NCI-H526 (cell line): ENCODE data around the gene ZMPSTE24.
"Not testable (repeated sequence)": the region's sequence is repeated elsewhere in the genome, so short reads cannot be mapped to it uniquely, and the experiment has no call there.

Experiments used
- DNase-seq, 2 experiments: peaks; one replicate each; lab custom pipeline; 2025; lab: John Stamatoyannopoulos, UW

ZMPSTE24 gene

DNA sequence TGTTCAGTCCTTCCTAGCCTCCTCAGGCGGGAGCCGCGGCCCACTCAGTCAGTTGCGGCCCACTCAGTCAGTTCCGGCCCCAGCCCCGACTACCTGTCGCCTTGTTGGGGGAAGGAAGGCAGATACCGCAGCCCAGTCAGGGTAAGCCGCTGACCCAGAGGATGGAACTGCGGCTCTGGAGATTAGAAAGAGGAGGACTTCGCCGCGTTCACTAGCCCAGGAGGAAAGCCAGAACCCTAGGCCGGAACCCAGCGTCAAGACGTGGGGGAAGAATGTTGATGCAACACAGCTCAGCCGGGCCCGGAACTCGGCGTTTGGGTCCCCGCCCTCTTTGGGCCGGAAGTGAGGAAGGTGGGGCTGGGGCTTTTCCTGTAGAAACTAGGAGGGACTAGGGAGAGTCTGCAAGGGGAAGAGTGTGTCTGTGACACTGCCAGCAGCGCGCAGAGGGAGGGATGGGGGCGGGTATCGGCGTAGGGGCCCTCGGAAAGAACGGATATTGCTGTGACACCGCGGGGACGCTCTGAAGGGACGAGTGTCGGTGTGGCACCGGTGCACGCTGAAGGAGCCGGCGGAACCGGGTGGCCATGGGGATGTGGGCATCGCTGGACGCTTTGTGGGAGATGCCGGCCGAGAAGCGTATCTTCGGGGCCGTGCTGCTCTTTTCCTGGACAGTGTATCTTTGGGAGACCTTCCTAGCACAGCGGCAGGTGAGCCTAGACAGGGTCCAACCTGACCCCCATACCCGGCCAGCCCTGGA, at the start of gene ZMPSTE24:
Gene ZMPSTE24, plus strand, starts transcription at position 549 of the 757 bp plus-strand sequence. Its CDS starts 36 bp downstream, at position 585.
- peak; percentile 99 to 100 for DNase-seq

DNA sequence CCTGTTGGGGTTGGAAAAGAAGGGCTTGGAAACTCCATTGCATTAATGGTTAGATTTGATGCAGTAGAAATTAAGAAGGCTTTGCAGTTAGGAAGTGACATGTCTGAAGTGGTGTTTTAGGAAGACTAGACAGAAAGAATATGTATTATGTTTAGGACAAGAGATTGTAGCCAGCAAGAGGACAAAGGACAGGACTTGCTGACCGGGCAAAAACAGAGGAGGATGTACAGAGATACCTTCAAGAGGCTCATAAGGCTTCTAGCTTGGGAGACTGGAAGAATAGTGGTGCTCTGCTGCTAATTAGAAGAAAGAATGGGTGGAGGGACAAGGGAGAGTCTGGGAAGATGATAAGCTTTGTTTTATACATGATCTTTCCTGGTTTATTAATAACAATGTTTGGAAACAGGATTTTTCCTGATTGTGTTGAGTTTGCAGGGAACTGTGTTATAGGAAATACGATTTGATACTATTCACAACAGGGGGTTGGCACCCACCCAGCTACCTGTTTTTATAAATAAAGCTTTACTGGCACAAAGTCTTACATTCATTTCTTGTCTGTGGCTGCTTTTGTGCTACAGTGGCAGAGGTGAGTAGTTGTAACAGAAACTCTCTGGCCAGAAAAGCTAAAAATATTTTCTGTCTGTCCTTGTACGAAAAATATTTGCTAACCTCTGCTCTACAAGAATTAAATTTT, 47.4 kb upstream of the ZMPSTE24 start:
- no peak for DNase-seq

DNA sequence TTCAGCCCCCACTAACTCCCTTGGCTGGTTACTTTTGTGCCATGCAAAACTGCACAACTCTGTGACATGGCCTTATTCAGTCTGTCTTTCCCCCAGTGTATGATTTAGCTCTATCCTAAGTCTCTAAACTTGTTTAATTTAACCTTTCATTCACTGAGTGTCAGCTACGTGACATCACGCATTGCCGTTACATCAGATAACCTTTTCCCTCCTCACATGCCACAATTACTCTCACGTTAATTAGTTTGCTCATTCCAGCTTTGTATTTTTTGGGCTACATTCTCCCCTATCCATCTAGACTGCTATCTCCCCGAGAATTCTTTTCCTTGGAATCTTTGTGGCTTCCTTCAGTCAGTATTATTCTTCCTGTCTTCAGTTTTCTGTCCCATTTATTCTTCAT, 39.7 kb upstream of the ZMPSTE24 start:
- DNase-seq, result no peak

DNA sequence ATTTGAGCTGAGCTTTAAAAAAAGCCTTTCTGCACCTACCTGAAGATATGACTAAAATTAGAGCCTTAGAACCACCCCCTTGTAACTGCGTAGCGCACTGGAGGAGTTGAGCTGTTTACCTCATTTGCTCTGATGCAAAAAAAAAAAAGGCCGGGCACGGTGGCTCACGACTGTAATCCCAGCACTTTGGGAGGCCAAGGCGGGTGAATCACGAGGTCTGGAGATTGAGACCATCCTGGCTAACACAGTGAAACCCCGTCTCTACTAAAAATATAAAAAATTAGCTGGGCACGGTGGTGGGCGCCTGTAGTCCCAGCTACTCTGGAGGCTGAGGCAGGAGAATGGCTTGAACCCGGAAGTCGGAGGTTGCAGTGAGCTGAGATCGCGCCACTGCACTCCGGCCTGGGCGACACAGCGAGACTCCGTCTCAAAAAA, 36.5 kb upstream of the ZMPSTE24 start:
- DNase-seq, result not testable (repeated sequence)

DNA sequence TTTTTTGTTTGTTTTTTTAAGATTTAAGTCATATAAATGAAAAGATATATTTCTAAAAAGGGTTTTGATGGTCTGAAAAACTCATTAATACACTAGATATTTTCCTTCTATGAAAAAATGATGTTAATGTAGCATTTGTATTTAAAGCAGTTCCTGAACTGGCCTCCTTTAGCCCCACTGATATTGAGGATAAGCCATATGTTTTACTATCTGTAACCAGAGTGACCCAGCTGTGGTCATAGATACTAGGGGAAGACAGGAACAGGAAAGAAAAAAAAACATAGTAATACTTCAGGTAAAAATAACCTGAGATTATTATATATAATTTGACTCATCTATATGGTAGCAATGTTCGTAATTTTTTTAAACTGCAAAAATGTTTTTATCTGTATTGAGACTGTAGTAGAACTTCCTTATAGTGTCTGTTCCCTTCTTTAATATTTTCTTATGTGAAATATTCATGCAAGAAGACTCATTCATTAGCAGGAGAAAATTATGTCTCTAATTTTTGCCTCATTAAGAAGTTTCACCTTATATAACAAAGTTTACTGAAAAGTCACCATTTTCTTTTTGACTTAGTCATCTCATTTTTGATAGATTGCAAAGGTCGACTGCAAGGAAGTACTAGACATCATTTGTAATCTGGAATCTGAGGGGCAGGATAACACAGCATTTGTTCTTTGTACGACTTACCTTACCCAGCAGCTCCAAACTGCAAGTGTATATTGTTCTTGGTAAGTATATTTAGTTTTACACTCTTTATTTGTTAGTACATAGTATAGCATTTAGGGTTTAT, 35.9 kb upstream of the ZMPSTE24 start:
- DNase-seq, result no peak

DNA sequence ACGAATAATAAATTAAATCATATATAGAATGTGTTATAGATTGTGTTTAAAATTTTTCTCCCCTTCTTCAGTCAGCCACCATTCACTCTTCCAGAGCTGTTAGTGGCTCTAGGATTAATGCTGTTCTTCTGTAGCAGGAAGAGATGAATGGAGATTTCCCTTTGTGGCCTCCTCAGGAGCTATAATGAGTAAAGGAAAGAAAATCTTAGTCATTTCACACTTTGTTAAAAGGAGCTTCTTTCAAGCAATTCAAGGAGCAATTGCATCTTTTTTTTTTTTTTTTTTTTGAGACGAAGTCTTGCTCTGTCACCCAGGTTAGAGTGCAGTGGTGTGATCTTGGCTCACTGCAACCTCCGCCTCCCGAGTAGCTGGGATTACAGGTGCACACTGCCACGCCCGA, 34.0 kb upstream of the ZMPSTE24 start:
- DNase-seq, result no peak

DNA sequence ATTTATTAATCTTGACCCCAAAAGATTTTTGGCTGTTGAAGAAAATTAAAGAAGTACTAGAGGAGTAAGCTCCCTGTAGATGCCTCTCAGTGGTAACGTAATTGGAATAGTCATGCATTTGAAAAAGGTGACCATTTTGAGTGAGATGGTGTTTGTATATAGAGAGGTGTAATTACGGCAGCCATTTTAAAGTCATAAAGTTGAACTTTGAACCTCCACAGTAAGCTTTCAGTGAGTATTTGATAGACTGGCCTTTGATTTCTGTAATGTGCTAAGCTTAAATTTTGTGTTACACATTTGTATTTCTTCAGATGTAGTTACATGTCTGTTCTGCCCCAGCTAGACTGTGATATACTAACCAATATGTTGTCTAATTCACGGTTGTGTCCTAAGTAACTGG, 31.8 kb upstream of the ZMPSTE24 start:
- DNase-seq, result no peak

DNA sequence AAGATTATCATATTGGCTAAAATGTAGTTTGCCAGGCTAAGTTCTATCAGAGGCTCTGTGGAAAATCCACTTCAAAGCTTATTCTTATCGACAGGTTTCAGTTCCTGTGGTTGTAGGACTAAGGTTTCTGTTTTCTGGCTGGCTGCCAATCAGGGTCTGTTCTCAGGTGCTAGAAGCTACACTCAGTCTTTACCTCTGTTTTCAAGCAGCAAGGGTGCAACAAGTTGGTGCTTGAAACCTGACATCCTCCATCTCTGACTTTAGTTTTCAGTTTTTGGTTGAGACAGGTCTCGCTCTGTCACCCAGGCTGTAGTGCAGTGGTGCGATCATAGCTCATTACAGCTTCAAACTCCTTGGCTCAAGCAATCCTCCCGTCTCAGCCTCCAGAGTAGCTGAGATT, 25.6 kb upstream of the ZMPSTE24 start:
- DNase-seq, result no peak

DNA sequence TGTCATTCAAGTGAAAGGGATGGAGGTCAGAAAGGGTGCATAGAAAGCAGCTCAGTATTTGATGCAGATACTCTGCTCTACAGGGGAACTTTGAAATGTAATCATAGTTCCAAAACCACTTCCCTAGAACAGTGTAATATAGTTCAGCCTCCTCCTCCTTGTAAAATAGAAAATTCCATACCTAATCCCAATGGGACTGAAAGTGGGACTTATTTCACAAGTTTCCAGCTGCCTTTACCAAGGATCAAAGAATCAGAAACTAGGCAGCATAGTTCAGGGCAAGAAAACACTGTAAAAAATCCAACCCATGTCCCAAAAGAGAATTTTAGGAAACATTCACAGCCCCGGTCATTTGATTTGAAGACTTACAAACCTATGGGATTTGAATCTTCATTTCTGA, 18.4 kb upstream of the ZMPSTE24 start:
- DNase-seq, result no peak

DNA sequence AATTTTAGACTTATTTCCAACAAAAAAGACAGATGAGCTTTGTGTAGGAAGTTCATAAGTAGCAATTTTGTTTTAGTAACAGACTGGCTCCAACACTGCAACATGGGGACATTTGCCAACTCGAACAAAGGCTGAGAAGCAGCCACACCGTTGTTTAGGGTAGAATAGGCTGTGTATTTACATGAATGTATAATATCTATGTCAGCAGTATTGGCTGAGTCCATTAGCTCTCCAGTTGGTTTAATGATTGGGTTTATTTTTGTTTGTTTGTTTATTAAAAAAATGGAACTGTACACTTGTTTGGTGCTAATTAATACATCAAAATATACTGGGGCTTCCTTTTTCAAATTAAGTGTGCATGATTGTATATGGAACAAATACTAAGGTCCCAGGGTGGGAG, 17.6 kb upstream of the ZMPSTE24 start:
- no peak for DNase-seq

DNA sequence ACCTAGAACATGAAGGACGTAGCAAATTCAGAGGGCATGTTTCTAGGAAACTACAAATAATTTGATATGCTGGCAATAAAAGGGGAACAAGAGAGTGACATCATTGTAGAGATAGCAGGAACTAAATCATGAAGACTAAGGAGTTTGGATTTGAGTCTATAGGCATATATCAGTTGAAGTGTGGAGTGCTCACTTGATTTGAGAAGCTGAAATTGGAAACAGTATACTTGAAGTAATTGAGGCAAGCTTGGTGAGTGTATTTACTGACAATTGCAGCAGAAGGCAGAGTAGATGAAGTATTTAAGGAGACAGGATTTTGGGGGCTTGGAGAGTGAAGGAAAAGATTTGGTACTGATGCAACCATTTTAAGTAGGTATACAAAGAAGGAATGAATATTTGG, 16.7 kb upstream of the ZMPSTE24 start:
- no peak for DNase-seq

DNA sequence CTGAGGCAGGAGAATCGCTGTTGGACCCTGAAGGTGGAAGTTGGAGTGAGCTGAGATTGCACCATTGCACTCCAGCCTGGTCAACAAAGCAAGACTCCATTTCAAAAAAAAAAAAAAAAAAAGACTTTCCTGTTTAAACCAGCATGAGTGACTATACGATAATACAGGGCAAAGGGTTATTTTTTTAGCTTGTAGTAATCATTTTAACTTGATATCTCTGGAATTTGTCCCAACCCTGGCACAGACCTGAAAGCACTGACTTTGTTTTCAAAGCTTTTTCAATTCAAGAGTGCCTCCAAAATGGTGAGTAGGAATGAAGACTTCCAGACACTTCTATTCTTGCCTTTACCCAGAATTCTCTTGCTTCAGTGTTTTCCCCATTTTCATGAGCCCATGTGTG, 14.7 kb upstream of the ZMPSTE24 start:
- no peak for DNase-seq

DNA sequence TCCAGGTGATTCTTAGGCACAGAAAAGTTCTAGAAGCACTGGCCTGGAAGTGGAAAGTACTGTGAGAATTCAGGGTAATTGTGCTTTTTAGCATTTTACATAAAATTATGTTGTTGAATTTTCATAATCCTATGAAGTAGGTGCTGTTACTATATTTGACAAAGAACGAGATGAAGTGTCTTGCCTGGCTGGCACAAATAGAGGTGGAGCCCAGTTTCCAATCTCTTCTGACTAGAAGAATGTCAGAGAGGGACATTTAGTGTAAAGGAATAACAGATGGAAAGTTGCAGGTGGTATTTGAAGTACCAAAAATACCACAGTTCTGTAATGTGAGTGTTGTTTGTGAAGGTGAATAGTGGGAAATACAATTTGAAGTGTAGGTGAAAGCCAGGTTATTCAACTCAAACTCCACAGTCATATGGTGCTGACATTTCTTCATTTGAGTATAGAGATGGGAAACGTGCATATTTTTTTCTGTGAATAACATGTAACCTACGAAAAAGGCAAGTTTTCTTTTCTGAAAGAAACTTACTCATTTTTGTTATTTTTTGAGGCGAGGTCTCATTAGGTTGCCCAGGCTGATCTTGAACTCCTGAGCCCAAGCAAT, 13.8 kb upstream of the ZMPSTE24 start:
- DNase-seq, result no peak

DNA sequence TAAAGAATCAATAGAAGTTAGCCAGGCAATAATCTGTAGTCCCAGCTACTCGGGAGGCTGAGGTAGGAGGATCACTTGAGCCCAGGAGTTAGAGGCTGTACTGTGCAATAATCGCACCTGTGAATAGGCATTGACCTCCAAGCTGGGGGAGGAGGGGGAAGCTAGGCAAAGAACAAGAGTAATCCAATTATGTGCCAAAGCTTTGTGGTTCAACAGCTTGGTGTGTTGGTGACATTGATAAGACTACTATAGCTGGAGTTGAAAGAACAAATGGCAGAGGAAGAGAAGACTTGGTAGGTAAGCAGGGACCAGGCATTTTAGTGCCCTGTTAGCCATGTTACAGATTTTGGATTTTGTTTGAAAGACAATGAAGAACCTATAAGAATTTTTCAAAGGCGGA, 12.3 kb upstream of the ZMPSTE24 start:
- DNase-seq, result no peak

DNA sequence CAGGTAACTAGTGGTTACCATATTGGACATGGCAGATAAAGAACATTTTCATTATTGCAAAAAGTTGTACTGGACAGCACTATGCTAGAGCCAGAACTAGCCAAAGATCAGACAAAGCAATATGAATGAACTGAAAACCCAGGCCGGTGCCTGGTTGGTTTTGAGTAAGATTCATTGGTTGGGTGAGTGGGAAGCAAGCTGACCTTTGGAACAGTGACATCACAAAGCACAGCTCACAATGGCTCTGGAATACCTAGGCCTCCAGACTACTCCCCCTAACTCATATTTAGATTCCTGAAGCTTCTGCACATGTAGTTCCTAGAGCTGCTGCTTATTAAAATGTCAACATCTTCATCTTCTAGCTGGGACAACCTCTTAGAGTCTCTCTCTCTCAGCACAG, 10.4 kb upstream of the ZMPSTE24 start, which contains the start of gene TMCO2:
Gene TMCO2, plus strand, starts transcription at position 283 of the 400 bp plus-strand sequence. Its CDS starts 57 bp downstream, at position 340.
- no peak for DNase-seq

DNA sequence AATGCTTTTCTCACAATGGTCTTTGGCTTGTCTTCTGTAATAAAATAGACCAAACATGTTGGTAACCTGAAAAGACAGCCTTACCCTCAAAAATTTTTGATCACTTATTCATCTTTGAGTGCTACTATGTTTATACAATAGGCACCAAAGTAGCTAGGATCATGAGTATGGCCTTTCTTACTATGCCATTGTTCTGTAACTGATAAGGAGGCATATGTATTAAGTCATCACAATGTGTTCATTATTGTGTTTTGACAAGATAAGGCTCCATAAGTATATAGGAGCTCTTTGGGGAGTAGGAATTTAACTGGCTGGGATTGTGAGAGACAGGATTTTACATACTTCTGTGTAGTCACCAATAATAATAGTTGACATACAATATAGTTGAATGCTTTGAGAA, 9.6 kb upstream of the ZMPSTE24 start:
- DNase-seq, result no peak

DNA sequence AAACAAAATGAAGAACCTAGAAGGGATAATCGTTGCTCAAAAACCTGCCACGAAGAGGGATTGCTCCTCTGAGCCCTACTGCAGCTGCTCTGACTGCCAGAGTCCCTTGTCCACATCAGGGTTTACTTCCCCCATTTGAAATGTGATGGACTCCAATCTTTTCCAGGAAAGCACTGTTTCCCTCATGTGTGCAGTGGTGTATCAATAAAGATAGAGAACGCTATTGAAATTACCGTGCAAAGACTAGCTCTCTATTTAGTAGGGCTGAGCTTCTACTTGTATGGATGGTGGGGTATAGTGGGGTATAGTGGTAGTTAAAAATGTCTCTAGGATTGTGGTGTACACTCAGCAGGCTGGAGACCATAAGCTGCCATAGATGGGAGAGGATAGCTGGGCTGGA, 6.6 kb upstream of the ZMPSTE24 start:
- DNase-seq, result no peak

DNA sequence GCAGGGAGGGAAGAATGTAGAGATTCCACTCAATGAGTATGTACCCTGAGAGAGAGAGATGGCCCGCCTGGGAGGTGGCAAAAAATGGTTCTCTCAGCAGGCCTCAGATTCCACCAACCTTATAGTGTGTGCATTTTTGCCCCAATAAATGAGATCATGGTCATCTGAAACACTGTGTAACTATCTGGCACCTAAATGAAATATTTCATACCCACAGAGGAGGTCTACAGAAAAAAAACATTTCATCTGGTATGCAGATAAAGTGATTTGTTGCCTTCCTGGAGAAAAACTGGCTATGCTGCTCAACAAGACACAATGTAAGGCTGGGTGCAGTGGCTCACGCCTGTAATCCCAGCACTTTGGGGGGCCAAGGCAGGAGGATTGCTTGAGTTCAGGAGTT, 5.4 kb upstream of the ZMPSTE24 start:
- DNase-seq, result no peak

DNA sequence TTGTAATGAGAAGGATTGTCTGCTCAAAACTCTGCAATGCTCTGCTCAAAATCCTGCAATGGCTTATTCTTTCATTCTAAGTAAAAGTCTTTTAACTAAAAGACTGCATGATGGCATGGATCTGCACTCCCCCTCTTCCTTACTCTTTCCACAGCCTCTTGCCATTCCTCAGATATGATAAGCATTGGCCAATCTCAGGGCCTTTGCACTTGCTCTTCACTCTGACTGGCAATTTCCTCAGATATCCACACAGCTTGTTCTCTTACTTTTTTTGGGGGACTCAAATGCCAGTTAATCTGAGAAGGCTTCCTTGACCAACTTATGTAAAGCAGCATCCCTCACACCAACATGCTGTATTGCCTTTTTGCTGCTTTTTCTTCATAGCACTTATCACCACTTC, 2.8 kb upstream of the ZMPSTE24 start:
- no peak for DNase-seq

DNA sequence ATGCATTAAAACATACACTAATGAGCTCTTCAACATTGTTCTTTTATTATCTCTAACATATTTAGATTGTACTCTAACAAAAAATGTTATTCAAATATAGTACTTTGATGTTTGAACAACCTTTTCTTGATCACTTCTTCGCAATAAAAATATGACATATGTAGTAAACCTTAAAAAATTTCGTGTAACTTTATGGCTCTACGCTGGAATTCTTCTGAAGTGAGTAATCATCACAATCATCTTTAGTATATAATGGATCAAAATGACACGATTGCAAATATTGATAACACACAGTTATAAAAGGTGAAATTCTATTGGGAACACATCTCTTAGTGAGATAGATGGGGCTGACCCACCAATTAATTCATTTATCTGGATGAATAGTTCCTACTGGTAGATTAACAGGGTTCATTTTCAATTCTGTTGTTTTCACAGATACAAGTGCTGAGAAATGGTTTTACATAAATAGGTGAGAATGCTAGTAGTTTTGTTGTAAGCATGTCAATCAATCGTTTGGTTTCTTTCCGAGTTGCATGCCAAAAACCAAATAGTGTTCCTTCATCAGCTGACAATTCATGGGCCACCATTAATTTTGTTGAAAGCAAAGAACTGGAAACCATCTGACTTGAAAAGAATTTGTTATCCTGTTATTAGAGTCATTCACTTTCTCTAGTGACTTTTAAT, 1.5 kb upstream of the ZMPSTE24 start:
- peak in 1 of 2 experiments; percentile 19 for DNase-seq

DNA sequence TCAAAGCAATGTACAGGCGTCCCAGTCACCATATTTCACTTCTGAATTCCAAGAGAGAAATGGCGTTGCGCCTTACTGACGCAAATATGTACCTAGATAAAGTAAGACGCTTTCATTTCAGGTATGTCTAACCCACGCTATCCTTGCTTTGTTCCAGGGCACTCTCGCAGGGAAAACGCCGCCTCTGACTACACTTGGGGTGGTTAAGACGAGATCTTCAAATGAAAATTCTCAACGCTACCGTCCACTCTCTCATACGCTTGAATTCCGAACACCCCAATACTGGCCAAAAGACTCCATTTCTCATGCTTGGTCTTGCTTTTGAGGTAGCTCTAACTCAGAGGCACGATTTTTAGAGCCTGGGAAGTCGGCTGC, 736 bp upstream of the ZMPSTE24 start:
- DNase-seq, result peak in 1 of 2 experiments; percentile 90

DNA sequence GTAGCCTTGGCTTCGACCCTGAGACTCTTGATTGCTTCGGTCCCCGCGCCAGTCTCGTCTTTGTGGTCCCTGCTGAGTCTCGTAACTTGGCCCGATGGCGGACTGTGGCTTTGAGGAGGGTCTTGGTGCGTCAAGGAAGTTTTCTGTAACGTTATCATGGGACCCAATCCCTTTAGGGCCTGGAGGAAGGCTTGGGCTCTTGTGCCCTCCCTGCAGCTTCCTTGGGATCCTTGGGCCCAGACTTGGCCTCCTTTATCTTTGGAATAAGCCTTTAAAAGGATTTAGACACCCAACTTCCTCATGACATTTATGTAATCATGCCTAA, 371 bp downstream of the ZMPSTE24 start:
- DNase-seq, result peak in 1 of 2 experiments; percentile 76
